Epithelial cell of esophagus (primary cell): ENCODE data around the gene PJA1.

Experiments used
- DNase-seq: peaks from one replicate; pipeline ENCODE4 v3.0.0; 2010; ENCODE audit warnings: low read depth
- H3K4me3 ChIP-seq: 2 replicates; pipeline ENCODE4 v1.5.1; 2011; ENCODE audit warnings: mild to moderate bottlenecking, low read length, control low read depth
- CTCF ChIP-seq: IDR thresholded peaks from 2 replicates; pipeline ENCODE4 v1.5.1; 2011; ENCODE audit warnings: low read depth, mild to moderate bottlenecking, low read length, control low read depth, inconsistent platforms; ENCODE audit not compliant: insufficient read depth; ENCODE audit errors: missing control alignments

PJA1 gene

GRCh38 chrX:69152417-69152841, 12.8 kb downstream of the PJA1 start:
- no peak overlapping the region for H3K4me3 ChIP-seq
- no peak for TF ChIP-seq CTCF
- peak; percentile 60 for DNase-seq

- H3K4me3 ChIP-seq: no peak overlapping the region
- TF ChIP-seq CTCF: no peak
- no peak for DNase-seq
Measured at GRCh38 chrX:69151866-69152284, 13.4 kb downstream of the PJA1 start.

DNA sequence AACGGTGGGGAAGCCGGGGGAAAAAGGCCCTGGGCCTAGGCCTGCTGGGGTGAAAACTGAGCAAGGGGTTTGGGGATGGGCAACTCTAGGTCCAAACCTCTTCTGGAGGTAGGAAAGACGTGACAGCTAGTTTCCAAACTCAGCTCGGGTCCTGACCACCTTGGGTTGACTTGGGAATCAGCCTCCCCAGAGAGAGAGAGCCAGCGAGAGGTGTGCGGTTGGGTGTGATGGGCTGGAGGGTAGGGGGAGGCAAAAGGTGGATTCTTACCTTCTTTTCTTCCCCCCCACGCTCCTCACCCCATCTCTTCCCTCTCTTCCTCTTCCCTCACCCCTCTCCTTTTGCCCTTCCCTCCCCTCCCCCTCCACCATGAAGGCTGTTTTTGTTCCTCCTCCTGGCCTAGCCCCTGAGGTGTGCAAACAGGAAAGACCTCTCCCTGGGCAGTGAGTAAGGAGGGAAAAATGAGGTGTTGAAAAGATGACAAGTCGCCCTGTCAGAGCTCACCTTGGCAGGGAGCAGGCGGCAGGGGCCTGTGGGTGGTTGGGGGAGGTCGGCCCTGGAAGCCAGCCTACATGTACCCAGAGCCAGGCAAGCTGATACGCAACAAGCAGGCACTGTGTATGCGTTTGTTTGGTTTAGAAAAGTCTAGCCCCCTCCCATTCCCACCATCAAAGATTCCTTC, 14.8 kb downstream of the PJA1 start:
- peak overlapping the region; percentile 31 for H3K4me3 ChIP-seq
- TF ChIP-seq CTCF: no peak
- peak; percentile 92 for DNase-seq

- TF ChIP-seq CTCF: no peak
- peak overlapping the region; percentile 31 for H3K4me3 ChIP-seq
- no peak for DNase-seq
Measured at GRCh38 chrX:69149466-69150280, 15.6 kb downstream of the PJA1 start.

GRCh38 chrX:69148946-69149345, 16.3 kb downstream of the PJA1 start:
- no peak overlapping the region for H3K4me3 ChIP-seq
- no peak for DNase-seq
- TF ChIP-seq CTCF: no peak

- TF ChIP-seq CTCF: no peak
- no peak overlapping the region for H3K4me3 ChIP-seq
- no peak for DNase-seq
Measured at GRCh38 chrX:69146739-69147138, 18.5 kb downstream of the PJA1 start.
